Astrocyte of the hippocampus (primary cell): ENCODE measurements around the gene ATP11B.
A peak's percentile ranks its signal among the peaks of the same experiment; 100 is the strongest.

Experiments
- DNase-seq: peaks from one replicate; pipeline ENCODE4 v3.0.0; 2011; ENCODE audit warnings: low read depth, low spot score

ATP11B gene

DNA sequence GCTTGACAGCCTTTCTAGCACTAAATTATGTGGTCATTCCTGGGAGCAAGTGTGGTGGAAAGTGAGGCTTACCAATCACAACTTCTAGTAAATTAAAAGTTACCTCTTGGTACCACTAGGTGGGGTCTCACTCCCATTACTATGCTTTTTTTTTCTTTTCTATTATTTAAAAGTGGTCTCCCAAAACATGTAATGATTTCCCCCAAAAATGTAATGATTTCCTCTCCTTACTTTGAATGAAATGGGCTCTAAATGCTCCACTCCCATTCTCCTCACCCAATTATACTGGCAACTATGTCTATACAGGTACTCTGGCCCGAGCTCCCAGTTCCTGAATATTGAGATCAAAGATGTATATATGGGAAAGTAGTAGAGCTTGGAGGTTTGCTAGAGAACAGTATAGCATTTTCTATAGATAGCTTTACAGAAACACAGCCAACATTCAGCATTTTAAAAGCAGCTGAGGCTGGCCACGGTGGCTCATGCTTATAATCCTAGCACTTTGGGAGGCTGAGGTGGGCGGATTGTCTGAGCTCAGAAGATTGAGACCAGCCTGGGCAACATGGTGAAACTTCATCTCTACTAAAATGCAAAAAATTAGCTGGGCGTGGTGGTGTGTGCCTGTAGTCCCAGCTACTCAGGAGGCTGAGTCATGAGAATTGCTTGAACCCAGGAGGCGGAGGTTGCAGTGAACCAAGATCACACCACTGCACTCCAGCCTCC lies 116.2 kb downstream of the ATP11B start:
- DNase-seq = peak; percentile 54

DNA sequence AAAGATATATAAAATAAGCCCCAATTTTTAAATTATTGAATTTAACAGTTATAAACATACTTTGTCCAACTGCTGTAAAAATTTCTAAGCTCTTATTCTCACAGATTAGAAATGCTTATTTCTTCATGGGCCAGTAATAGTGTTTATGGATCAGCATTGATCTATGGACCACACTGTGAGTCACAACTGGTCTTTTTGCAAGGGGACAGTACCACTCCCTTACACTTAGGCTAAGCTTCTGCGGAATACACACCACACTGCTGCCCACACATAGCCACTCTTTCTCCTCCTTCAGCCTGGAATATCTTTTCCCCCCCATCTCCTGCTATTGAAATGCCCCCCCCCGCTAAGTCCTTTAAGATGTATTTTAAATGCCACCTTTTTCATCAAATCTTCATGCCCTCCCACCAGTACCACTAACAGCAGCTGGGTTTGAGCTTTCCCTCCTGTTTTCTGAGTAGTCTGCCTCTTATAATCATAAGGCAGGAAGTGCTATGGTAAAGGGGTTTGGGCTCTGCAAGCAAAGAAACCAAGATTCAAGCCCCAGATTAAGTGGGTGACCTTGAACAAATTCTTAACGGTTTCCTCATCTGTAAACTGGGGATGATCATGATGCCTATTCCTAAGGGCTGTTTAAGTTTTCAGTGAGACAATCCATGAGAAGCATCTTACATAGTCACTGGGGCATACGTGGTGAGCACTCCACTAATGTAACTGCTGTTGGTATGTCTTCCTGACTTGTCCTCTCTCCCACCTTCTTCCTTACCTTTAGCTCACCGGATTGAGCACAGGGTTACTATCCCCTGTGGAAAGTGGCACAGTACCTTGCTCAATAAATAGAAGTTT lies 117.9 kb downstream of the ATP11B start:
- no peak for DNase-seq

DNA sequence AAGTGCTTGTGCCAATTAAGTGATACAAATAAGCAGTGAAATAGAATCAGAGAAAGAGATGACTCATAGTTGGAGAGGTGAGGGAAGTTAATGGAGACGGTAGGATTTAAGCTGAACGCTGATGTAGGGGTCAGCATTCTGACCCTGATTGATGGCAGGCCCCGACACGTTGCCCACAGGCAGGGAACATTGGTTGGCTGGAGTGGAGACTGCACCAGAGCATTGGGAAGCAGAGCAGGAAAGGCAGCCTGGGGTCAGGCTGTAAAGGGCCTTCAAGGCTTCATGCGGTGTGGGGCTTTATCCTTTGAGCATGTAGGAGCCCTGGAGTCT lies 118.4 kb downstream of the ATP11B start:
- DNase-seq = peak; percentile 13

- DNase-seq = no peak
These were observed 119.2 kb downstream of the ATP11B start for GRCh38 chr3:182912474-182912873.

GRCh38 chr3:182913889-182914288 lies 120.6 kb downstream of the ATP11B start:
- DNase-seq = no peak

- no peak for DNase-seq
These were observed 121.0 kb downstream of the ATP11B start for GRCh38 chr3:182914341-182914740.

GRCh38 chr3:182917134-182917533 lies 123.8 kb downstream of the ATP11B start:
- DNase-seq = no peak

DNA sequence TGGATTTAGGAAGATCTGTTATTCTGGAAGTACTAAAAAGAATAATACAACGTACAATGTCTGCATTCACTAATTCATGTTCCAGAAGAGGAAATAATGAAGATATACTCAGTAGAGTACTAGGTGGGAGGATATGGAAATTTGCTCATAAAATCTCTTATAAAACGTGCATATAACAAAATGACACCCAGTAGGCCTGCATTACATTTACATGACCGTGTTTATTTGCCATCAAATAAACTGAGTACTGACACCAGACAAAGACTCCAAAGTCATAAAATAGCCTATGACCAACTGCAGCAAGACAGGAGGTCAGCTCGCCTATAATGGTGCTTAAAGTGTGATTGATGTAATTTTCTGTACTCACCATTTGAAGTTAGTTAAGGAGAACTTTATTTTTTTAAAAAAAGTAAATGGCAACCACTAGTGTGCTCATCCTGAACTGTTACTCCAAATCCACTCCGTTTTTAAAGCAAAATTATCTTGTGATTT lies 126.6 kb downstream of the ATP11B start:
- DNase-seq = no peak

- DNase-seq = no peak
These were observed 127.3 kb downstream of the ATP11B start for GRCh38 chr3:182920515-182921084.

DNA sequence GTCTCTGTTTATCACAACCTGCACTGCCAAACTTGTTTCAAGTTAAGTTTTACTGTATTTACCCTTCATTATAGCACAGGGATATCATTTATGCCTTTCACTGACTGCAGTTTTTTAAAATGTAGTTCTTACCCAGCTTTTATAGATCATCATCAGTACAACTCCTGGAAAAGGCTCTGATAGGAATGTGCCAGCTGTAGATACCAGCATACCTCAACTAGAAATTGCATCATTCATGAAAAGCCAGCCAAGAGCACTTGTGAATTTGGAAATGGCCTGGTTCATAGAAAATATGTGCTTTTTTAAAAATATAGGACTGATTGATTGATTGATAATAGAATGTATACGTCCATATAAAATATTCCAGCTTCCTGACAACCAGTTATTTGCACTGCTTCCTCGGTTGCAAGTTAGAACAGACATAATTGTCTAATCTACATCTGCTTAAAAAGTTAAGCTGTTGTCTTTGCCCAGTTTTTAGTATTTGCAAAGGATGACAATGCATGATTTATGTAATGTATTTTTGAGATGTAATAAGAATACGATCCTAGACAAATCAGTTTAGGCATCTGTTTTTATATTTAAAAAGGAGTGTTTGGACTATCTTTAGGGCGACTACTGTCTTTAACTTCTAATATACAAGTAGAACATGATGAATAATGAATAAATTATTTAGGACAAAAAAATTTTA lies 128.5 kb downstream of the ATP11B start:
- DNase-seq = peak; percentile 13

GRCh38 chr3:182925330-182925943 lies 132.1 kb downstream of the ATP11B start:
- DNase-seq = no peak

DNA sequence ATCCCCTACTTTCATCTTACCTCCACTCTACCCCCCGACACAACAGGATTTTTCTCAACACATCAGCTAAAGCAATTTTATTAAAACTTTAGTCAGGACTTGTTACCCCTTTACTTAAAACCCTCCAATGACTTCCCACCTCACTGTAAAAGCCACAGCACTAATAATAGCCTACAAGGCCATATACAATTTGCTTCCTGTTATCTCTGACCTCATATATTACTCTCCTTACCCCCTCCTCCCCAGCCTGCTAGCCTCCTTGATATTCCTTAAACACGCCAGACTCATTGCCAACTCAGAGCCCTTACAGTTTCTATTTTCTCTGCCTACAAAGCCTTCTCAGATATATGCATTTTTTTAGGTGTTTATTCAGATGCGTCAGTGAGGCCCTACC lies 132.6 kb downstream of the ATP11B start:
- no peak for DNase-seq

DNA sequence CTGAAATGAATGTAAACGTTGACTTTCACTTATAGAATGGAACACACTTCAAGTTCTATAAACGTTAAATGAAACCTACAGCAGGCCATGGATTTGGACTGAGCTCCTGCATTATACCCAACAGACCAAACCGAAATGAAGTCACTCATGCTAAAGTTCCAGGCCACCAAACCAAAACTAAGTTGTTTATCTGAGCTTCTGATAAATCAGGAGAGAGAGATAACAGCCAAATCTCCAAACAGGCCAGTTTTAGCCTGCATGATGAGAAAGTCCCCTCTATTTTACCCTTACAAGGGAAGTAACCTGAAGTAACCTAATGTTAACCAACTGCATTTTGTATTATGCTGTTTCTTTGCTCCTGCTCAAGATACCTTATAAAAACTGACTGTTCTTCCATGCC lies 142.5 kb downstream of the ATP11B start:
- no peak for DNase-seq

- DNase-seq = no peak
These were observed 143.1 kb downstream of the ATP11B start for GRCh38 chr3:182936239-182936917.

GRCh38 chr3:182936918-182937285 lies 143.6 kb downstream of the ATP11B start:
- DNase-seq = no peak

DNA sequence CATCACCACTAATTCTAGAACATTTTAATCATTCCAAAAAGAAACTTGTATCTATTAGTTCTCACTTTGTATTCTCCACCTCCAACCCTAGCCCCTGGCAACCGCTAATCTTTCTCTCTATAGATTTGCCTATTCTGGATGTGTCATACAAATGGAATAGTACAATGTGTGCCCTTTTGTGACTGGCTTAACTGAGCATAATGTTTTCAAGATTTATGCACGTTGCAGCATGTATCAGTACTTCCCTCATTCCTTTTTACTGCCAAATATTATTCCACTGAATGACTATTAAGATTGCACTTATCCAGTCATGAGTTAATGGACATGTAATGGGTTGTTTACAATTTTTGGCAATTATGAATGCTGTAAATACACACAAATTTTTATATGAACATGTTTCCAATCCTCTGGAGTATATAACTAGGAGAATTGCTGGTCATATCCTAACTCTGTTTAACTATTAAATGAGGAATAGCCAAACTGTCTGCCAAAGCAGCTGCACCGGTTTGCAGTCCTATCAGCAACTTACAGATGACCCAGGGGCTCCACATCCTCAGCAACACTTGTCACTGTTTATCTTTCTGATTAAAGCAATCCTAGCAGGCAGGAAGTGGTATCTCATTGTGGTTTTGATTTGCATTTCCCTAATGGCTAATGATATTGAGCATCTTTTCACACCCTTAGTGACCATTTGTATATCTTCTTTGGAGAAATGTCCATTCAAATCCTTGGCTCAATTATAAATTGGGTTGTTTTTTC lies 144.2 kb downstream of the ATP11B start:
- no peak for DNase-seq

DNA sequence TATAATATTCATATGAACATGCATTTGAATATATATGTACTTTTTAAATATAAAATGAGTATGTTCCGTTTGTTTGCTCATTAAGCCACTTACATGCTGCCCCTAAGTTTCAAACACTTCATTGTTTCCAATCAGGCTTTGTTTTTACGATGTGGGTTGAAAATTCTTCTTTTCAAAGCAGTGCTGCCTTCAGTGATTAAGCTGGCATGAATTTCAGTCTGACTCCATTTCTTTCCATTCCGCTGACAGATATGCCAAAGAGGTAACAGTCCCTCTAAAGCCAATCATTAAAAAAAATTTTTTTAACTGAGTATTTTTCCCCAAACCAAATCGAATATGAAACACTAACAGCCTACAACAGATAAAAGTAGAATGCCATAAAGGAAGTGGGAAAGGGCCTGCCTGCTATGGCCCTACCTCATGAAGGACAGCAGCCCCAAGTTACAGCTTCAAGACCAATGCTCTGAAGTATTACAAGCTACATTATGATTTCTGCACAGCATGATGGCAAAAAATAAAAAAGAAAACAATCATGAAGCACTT lies 147.0 kb downstream of the ATP11B start:
- peak; percentile 11 for DNase-seq

DNA sequence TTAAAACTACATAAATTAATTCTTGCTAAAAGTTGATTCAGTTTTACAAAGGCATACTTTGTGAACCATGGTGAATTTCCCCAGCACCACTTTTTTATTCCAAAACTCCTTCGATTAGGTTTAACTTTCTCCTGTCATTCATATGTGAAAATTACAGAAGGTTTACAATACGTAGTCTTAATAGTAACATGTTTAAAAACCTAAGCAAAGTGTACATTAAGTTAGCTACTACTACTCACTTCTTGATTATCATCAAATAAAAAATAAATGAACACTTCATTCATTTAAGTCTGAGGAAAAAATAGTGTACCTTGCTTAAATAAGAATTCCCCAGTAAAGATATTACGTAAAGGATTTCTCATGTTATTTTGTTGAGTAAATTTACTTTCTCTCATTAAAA lies 148.4 kb downstream of the ATP11B start:
- no peak for DNase-seq

GRCh38 chr3:182947888-182948287 lies 154.6 kb downstream of the ATP11B start:
- no peak for DNase-seq

GRCh38 chr3:182948305-182948704 lies 155.0 kb downstream of the ATP11B start:
- no peak for DNase-seq
